SK-N-SH treated with all-trans-retinoic acid at 6 μM for 48 hours (cell line): Measurements from ENCODE around the gene SLC17A5.

ENCODE experiments used
- ATAC-seq: fragments of 200-7000 bp; cut with Tn5 transposase; 3 replicates; pipeline ENCODE4 v1.9.1; 2020; ENCODE audit warnings: mild to moderate bottlenecking, moderate library complexity
- ARNTL ChIP-seq: fragments of 450-650 bp; formaldehyde crosslinking; IDR thresholded peaks from 2 replicates; pipeline ENCODE4 v1.5.0; 2020; ENCODE audit warnings: low read depth, mild to moderate bottlenecking, moderate library complexity, borderline replicate concordance
- BACH2 ChIP-seq: fragments of 250-450 bp; sonication (Bioruptor Pico); IDR thresholded peaks from 2 replicates; pipeline ENCODE4 v1.9.0; 2021; ENCODE audit warnings: mild to moderate bottlenecking, borderline replicate concordance
- CSDC2 ChIP-seq: fragments of 250-450 bp; sonication (Bioruptor Pico); IDR thresholded peaks from 2 replicates; pipeline ENCODE4 v1.5.0; 2020; ENCODE audit warnings: mild to moderate bottlenecking, moderate library complexity
- ESRRG ChIP-seq: fragments of 250-450 bp; sonication (Bioruptor Pico); IDR thresholded peaks from 2 replicates; pipeline ENCODE4 v1.6.1; 2021; ENCODE audit warnings: mild to moderate bottlenecking
- GLIS3 ChIP-seq: fragments of 250-450 bp; sonication (Bioruptor Pico); IDR thresholded peaks from 2 replicates; pipeline ENCODE4 v1.5.0; 2020; ENCODE audit warnings: mild to moderate bottlenecking, moderate library complexity
- ISL1 ChIP-seq: fragments of 250-450 bp; sonication (Bioruptor Pico); IDR thresholded peaks from 2 replicates; pipeline ENCODE4 v2.1.2; 2022; ENCODE audit warnings: mild to moderate bottlenecking, moderate library complexity
- OSR1 ChIP-seq: fragments of 250-450 bp; sonication (Bioruptor Pico); IDR thresholded peaks from 2 replicates; pipeline ENCODE4 v1.8.0; 2022; ENCODE audit warnings: moderate library complexity, mild to moderate bottlenecking, inconsistent platforms
- PPARA ChIP-seq: fragments of 250-450 bp; sonication (Bioruptor Pico); IDR thresholded peaks from 2 replicates; pipeline ENCODE4 v1.5.0; 2020; ENCODE audit warnings: mild to moderate bottlenecking, borderline replicate concordance
- SNAI2 ChIP-seq: fragments of 250-450 bp; sonication (Bioruptor Pico); IDR thresholded peaks from 2 replicates; pipeline ENCODE4 v1.5.0; 2020; ENCODE audit warnings: mild to moderate bottlenecking, moderate library complexity
- TCF4 ChIP-seq: fragments of 250-450 bp; sonication (Bioruptor Pico); IDR thresholded peaks from 2 replicates; pipeline ENCODE4 v1.8.0; 2021; ENCODE audit warnings: mild to moderate bottlenecking, moderate library complexity, borderline replicate concordance
- TOX ChIP-seq: fragments of 250-450 bp; sonication (Bioruptor Pico); IDR thresholded peaks from 2 replicates; pipeline ENCODE4 v1.8.0; 2021; ENCODE audit warnings: mild to moderate bottlenecking, moderate library complexity, borderline replicate concordance
- ZFP3 ChIP-seq: fragments of 250-450 bp; sonication (Bioruptor Pico); IDR thresholded peaks from 2 replicates; pipeline ENCODE4 v1.5.0; 2020; ENCODE audit warnings: mild to moderate bottlenecking, moderate library complexity
- ZFP30 ChIP-seq: fragments of 450-650 bp; formaldehyde crosslinking; IDR thresholded peaks from 2 replicates; pipeline ENCODE4 v1.5.0; 2022; ENCODE audit warnings: mild to moderate bottlenecking, moderate library complexity
- ZNF8 ChIP-seq: fragments of 450-650 bp; formaldehyde crosslinking; IDR thresholded peaks from 2 replicates; pipeline ENCODE4 v1.5.0; 2020; ENCODE audit warnings: mild to moderate bottlenecking, moderate library complexity
- TF ChIP-seq, protein P1 (sequence below): fragments of 250-450 bp; sonication (Bioruptor Pico); IDR thresholded peaks from 2 replicates; pipeline ENCODE4 v1.8.0; 2020; ENCODE audit warnings: mild to moderate bottlenecking, moderate library complexity, borderline replicate concordance
- TF ChIP-seq, protein P2 (sequence below): fragments of 250-450 bp; sonication (Bioruptor Pico); IDR thresholded peaks from 2 replicates; pipeline ENCODE4 v1.5.0; 2020; ENCODE audit warnings: mild to moderate bottlenecking, moderate library complexity
- TF ChIP-seq, protein P3 (sequence below): fragments of 250-450 bp; sonication (Bioruptor Pico); IDR thresholded peaks from 2 replicates; pipeline ENCODE4 v1.5.1; 2020; ENCODE audit warnings: low read depth, mild to moderate bottlenecking, moderate library complexity
- TF ChIP-seq, protein P4 (sequence below): fragments of 250-450 bp; sonication (Bioruptor Pico); IDR thresholded peaks from 2 replicates; pipeline ENCODE4 v1.5.1; 2021; ENCODE audit warnings: mild to moderate bottlenecking, moderate library complexity

Gene SLC17A5

DNA sequence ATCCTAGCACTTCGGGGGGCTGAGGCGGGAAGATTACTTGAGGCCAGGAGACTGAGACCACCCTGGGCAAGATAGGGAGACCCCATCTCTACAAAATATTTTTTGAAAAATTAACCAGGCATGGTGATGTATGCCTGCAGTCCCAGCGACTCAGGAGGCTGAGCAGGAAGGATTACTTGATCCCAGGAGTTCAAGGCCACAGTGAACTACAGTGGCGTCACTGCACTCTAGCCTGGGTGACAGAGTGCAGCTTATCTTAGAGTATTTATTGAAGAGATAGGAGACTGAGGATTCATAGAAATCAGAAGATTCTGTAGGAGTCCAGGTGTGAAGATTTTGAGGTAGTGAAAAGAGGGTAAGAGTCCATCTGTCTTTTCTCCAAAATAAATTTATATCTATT is 45.0 kb downstream of the SLC17A5 start:
- ATAC-seq = no peak
- TF ChIP-seq, protein P1, sequence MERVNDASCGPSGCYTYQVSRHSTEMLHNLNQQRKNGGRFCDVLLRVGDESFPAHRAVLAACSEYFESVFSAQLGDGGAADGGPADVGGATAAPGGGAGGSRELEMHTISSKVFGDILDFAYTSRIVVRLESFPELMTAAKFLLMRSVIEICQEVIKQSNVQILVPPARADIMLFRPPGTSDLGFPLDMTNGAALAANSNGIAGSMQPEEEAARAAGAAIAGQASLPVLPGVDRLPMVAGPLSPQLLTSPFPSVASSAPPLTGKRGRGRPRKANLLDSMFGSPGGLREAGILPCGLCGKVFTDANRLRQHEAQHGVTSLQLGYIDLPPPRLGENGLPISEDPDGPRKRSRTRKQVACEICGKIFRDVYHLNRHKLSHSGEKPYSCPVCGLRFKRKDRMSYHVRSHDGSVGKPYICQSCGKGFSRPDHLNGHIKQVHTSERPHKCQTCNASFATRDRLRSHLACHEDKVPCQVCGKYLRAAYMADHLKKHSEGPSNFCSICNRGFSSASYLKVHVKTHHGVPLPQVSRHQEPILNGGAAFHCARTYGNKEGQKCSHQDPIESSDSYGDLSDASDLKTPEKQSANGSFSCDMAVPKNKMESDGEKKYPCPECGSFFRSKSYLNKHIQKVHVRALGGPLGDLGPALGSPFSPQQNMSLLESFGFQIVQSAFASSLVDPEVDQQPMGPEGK (CRISPR knock-in tag) = no peak
- TF ChIP-seq, protein P2, sequence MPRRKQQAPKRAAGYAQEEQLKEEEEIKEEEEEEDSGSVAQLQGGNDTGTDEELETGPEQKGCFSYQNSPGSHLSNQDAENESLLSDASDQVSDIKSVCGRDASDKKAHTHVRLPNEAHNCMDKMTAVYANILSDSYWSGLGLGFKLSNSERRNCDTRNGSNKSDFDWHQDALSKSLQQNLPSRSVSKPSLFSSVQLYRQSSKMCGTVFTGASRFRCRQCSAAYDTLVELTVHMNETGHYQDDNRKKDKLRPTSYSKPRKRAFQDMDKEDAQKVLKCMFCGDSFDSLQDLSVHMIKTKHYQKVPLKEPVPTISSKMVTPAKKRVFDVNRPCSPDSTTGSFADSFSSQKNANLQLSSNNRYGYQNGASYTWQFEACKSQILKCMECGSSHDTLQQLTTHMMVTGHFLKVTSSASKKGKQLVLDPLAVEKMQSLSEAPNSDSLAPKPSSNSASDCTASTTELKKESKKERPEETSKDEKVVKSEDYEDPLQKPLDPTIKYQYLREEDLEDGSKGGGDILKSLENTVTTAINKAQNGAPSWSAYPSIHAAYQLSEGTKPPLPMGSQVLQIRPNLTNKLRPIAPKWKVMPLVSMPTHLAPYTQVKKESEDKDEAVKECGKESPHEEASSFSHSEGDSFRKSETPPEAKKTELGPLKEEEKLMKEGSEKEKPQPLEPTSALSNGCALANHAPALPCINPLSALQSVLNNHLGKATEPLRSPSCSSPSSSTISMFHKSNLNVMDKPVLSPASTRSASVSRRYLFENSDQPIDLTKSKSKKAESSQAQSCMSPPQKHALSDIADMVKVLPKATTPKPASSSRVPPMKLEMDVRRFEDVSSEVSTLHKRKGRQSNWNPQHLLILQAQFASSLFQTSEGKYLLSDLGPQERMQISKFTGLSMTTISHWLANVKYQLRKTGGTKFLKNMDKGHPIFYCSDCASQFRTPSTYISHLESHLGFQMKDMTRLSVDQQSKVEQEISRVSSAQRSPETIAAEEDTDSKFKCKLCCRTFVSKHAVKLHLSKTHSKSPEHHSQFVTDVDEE (CRISPR knock-in tag) = no peak
- TF ChIP-seq ZFP30 (CRISPR knock-in tag) = no peak
- TF ChIP-seq GLIS3 (CRISPR knock-in tag) = no peak
- TF ChIP-seq TCF4 (CRISPR knock-in tag) = no peak
- no peak for TF ChIP-seq PPARA (CRISPR knock-in tag)
- TF ChIP-seq OSR1 = no peak
- no peak for TF ChIP-seq ISL1
- TF ChIP-seq ZNF8 (CRISPR knock-in tag) = no peak
- TF ChIP-seq ESRRG (CRISPR knock-in tag) = no peak
- TF ChIP-seq, all 23 proteins: peak for 0

DNA sequence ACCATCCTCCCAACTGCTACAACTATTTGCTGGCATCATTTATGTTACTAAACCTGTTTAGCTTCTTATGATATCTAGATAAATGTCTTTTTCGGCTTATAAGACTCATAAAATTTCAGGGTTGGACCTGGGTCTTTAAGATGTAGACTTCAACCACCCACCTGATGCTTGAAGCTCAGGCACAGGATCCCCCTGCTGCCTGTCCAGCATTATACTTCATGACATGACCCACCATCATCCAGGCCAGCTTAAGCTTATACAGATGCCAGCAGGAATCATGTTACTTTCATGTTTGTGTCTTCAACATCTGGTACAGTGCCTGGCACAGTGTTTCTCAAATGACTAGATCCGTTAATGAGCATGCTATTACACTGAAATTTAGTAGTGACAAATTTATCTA is 47.4 kb downstream of the SLC17A5 start:
- TF ChIP-seq CSDC2 (CRISPR knock-in tag) (no peak), ZFP3 (CRISPR knock-in tag) (no peak), GLIS3 (CRISPR knock-in tag) (no peak), ZNF8 (CRISPR knock-in tag) (no peak), SNAI2 (no peak), TCF4 (CRISPR knock-in tag) (no peak), PPARA (CRISPR knock-in tag) (no peak), OSR1 (no peak), ESRRG (CRISPR knock-in tag) (no peak), TOX (no peak), BACH2 (CRISPR knock-in tag) (no peak), ISL1 (no peak), ZFP30 (CRISPR knock-in tag) (no peak)
- TF ChIP-seq, protein P2 (CRISPR knock-in tag) = no peak
- TF ChIP-seq, protein P3, sequence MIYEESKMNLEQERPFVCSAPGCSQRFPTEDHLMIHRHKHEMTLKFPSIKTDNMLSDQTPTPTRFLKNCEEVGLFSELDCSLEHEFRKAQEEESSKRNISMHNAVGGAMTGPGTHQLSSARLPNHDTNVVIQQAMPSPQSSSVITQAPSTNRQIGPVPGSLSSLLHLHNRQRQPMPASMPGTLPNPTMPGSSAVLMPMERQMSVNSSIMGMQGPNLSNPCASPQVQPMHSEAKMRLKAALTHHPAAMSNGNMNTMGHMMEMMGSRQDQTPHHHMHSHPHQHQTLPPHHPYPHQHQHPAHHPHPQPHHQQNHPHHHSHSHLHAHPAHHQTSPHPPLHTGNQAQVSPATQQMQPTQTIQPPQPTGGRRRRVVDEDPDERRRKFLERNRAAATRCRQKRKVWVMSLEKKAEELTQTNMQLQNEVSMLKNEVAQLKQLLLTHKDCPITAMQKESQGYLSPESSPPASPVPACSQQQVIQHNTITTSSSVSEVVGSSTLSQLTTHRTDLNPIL (CRISPR knock-in tag) = no peak
- TF ChIP-seq, protein P1 (CRISPR knock-in tag) = no peak
- TF ChIP-seq, all 23 proteins: peak for 0
- no peak for ATAC-seq

DNA sequence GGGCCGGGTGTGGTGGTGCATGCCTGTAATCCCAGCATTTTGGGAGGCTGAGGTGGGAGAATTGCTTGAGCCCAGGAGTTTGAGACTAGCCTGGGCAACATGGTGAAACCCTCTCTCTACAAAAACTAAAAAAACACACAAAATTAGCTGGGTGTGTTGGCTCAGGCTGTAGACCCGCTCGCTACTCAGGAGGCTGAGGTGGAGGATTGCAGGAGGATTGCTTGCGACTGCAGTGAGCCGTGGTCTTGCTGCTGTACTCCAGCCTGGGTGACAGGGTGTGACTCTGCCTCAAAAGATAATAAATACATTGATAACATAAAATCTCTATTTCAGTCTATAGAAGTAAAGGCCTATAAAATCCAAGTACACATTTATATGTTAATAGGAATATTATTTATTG is 49.3 kb downstream of the SLC17A5 start:
- no peak for ATAC-seq
- TF ChIP-seq PPARA (CRISPR knock-in tag) = no peak
- no peak for TF ChIP-seq ISL1
- TF ChIP-seq ZFP30 (CRISPR knock-in tag) = no peak
- TF ChIP-seq ARNTL (CRISPR knock-in tag) = no peak
- no peak for TF ChIP-seq CSDC2 (CRISPR knock-in tag)
- TF ChIP-seq GLIS3 (CRISPR knock-in tag) = no peak
- TF ChIP-seq, protein P2 (CRISPR knock-in tag) = no peak
- TF ChIP-seq, protein P1 (CRISPR knock-in tag) = no peak
- no peak for TF ChIP-seq OSR1
- no peak for TF ChIP-seq TOX
- TF ChIP-seq ESRRG (CRISPR knock-in tag) = no peak
- TF ChIP-seq, protein P4, sequence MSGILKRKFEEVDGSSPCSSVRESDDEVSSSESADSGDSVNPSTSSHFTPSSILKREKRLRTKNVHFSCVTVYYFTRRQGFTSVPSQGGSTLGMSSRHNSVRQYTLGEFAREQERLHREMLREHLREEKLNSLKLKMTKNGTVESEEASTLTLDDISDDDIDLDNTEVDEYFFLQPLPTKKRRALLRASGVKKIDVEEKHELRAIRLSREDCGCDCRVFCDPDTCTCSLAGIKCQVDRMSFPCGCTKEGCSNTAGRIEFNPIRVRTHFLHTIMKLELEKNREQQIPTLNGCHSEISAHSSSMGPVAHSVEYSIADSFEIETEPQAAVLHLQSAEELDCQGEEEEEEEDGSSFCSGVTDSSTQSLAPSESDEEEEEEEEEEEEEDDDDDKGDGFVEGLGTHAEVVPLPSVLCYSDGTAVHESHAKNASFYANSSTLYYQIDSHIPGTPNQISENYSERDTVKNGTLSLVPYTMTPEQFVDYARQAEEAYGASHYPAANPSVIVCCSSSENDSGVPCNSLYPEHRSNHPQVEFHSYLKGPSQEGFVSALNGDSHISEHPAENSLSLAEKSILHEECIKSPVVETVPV = no peak
